Activated CD4-positive, alpha-beta memory T cell treated with anti-CD3 and anti-CD28 coated beads, Interleukin-2, amount 10 ng/mL, durations not matched to agents 7 days and 5 days (primary cell): Measurements from ENCODE around the gene PRKCI. TPM values are rescaled to one million over a fixed set of nuclear protein-coding genes. Genes with fewer than 3 reads are reported as not detected.
"Not testable (repeated sequence)": the region's sequence is repeated elsewhere in the genome, so short reads cannot be mapped to it uniquely, and the experiment has no call there.

Source experiments
- CTCF ChIA-PET: fragments of 350-600 bp; sonication (Branson Sonifier 250); formaldehyde crosslinking; loops from one replicate; lab custom pipeline; 2021; ENCODE audit warnings: antibody characterized with exemption, inconsistent platforms; lab: Charles Lee
- POLR2A ChIA-PET: fragments of 350-600 bp; sonication (Branson Sonifier 250); formaldehyde crosslinking; loops from one replicate; lab custom pipeline; 2021; ENCODE audit warnings: antibody characterized with exemption; lab: Charles Lee
- DNase-seq: peaks from one replicate; pipeline ENCODE4 v3.0.0-alpha.2; 2020
- H3K27ac Mint-ChIP-seq: one replicate; pipeline ENCODE4 v1.8.0; 2021; ENCODE audit warnings: mild to moderate bottlenecking, mixed read lengths
- H3K27me3 Mint-ChIP-seq: one replicate; pipeline ENCODE4 v1.8.0; 2021; ENCODE audit warnings: mixed read lengths
- H3K36me3 Mint-ChIP-seq: one replicate; pipeline ENCODE4 v1.8.0; 2021; ENCODE audit warnings: low read depth, mixed read lengths
- H3K4me1 Mint-ChIP-seq: one replicate; pipeline ENCODE4 v1.8.0; 2021; ENCODE audit warnings: mixed read lengths
- H3K4me3 Mint-ChIP-seq: one replicate; pipeline ENCODE4 v1.8.0; 2021; ENCODE audit warnings: mild to moderate bottlenecking, mixed read lengths
- H3K9me3 Mint-ChIP-seq: one replicate; pipeline ENCODE4 v1.8.0; 2021; ENCODE audit warnings: mixed read lengths
- total RNA-seq, 2 experiments: library from RNA; stranded (reverse); gene quantifications; one replicate each; pipeline ENCODE4 v1.2.3, GENCODE V29; 2021

Gene PRKCI
- total RNA-seq, 2 experiments from 2014 or later, result 18.6 to 25.7 TPM

DNA sequence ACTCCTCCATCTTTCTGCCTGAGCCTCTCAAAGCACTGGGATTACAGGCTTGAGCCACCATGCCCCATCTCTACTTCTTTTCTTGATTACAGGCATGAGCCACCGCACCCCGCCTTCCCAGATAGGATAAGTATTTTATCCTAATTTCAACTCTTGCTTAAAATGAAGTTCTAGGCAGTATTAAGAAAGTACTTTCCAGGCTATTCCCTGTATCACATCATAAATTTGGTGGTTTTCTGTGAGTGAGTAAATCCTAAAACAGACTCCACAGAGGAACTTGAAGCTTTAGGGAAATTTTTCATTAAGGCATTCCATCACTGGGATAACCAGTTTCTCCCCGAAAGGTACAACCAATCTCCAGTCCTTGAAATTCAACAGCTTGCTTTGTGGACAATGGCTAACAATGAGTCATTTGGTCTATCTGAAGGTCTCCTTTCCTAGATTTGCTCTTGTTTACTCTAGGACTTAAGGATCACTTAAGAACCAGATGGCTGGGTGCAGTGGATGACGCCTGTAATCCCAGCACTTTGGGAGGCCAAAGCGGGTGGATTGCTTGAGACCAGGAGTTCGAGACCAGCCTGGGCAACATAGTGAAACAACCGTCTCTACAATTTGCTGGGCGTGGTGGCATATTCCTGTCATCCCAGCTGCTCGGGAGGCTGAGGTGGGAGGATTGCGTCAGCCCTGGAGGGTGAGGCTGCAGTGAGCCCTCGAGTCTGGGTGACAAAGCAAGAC lies 85.6 kb downstream of the PRKCI start:
- Mint-ChIP-seq H3K27me3 (no peaks in the 10 kb centered on the region), H3K4me1 (no peaks in the 10 kb centered on the region), H3K4me3 (no peak overlapping the region), H3K36me3 (no peaks in the 10 kb centered on the region), H3K9me3 (no peaks in the 10 kb centered on the region), H3K27ac (no peak overlapping the region)
- CTCF ChIA-PET, result interaction anchor here (1.5 kb wide), 1 partner anchor 16 kb away, joined by 5 read pairs; no protein-coding TSS in a partner anchor
- no peak for DNase-seq
- POLR2A ChIA-PET, result no interaction called here

DNA sequence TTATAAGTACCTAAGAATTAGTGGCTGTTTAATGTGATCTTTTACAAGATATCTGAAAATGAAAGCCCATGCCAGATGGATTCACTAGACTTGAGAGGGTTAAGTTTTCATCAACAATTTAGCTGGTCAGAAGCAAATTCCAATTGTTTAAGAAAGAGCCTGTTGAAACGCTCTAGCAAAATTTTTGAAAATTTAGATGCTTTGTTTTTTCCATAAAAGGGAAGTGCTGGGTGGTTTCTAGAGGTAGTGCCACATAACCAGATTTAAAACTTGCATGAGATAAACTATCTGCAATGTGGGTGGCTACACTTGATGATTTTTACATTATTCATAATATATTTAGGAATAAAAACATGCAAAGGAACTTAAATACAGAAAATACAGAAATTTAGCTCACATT lies 86.8 kb downstream of the PRKCI start:
- H3K27ac Mint-ChIP-seq, result no peak overlapping the region
- POLR2A ChIA-PET, result no interaction called here

DNA sequence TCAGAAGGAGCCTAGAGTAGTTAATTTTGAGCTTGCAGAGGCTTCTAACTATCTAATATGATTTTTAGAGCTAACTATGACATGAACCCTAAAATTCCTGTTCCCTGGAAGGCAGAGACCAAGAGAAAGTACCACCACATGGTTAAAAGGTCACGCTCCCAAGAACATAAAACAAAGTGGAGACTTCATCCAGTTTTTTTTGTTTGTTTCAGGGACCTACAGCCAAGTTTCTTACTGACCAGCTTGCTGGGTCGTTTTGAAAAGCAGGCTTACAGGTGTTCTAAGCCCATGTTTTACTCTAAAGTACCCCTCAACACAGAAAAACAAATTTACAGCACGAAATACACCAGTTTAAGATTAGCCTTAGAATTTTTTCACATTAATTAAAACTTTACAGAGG lies 95.7 kb downstream of the PRKCI start:
- no peak overlapping the region for H3K27ac Mint-ChIP-seq
- peaks cover 8% of the 10 kb centered on the region for H3K27me3 Mint-ChIP-seq
- H3K4me3 Mint-ChIP-seq, result no peak overlapping the region
- DNase-seq, result no peak
- H3K4me1 Mint-ChIP-seq, result no peaks in the 10 kb centered on the region
- CTCF ChIA-PET, result interaction anchor here (0.6 to 1.3 kb wide), 2 partner anchors 96 to 546 kb away, joined by 3 to 6 read pairs; no protein-coding TSS in a partner anchor
- POLR2A ChIA-PET, result interaction anchor here (1.0 kb wide), 1 partner anchor 40 kb away, joined by 3 read pairs; the partner anchor contains the start of gene SKIL
- no peaks in the 10 kb centered on the region for H3K9me3 Mint-ChIP-seq
- no peaks in the 10 kb centered on the region for H3K36me3 Mint-ChIP-seq

More for the DNA sequence above, 86.8 kb downstream of the PRKCI start:
- Mint-ChIP-seq H3K4me1 (no peaks in the 10 kb centered on the region), H3K27me3 (no peaks in the 10 kb centered on the region), H3K4me3 (no peak overlapping the region), H3K36me3 (no peaks in the 10 kb centered on the region), H3K9me3 (no peaks in the 10 kb centered on the region)
- CTCF ChIA-PET, result interaction anchor here (0.6 to 1.4 kb wide), 7 partner anchors 65 to 916 kb away, joined by 3 to 5 read pairs (median 3); no protein-coding TSS in a partner anchor
- no peak for DNase-seq

DNA sequence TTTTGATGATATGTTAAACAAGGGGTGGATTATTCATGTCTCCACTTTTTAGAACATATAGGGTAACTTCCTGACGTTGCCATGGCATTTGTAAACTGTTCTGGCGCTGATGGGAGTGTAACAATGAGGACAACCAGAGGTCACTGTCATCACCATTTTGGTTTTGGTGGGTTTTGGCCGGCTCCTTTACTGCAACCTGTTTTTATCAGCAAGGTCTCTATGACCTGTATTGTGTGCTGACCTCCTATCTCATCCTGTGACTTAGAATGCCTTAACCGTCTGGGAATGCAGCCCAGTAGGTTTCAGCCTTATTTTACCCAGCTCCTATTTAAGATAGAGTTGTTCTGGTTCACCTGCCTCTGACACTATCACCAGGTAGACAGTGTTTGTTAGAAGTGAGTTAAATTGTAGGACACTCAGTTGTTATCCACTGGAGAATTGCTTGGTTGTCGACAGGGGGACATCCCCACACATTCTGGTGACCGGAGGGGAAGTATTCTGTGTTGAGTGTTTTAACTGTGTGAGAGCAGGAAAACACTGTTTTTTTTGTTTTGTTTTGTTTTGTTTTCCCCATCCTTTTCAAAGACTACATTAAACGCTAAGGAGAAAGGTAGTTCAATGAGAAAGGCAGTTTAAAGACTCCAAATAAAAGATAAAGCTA lies 98.4 kb downstream of the PRKCI start:
- H3K36me3 Mint-ChIP-seq, result no peaks in the 10 kb centered on the region
- no peak overlapping the region for H3K27ac Mint-ChIP-seq
- no peaks in the 10 kb centered on the region for H3K4me1 Mint-ChIP-seq
- no peak overlapping the region for H3K4me3 Mint-ChIP-seq
- no peak for DNase-seq
- ChIA-PET POLR2A (no interaction called here), CTCF (no interaction called here)
- no peaks in the 10 kb centered on the region for H3K9me3 Mint-ChIP-seq
- peaks cover 13% of the 10 kb centered on the region for H3K27me3 Mint-ChIP-seq

DNA sequence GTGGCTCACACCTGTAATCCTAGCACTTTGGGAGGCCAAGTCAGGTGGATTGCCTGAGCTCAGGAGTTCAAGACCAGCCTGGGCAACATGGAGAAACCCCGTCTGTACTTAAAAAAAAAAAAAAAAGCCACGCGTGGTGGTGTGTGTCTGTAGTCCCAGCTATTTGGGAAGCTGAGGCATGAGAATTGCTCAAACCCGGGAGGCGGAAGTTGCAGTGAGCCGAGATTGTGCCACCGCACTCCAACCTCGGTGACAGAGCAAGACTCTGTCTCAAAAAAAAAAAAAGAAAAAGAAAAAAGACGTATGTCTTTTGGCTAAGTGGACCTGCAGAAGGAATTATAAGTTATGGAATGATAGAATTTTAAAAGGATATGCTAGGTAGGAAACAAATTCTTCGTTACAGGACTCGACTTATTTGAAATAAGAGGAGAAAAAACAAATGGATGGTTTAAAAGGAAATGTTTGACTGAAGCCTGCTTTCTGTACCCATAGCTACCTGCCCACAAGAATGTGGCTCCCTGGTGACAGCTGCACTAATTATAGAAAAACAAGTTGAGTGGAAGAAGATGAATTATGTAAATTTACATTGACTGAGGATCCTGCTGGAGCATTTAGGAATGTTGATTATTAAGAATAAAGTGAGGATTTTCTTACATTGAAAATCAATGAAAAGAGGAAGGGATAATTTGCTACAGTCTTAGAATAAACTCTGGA lies 99.3 kb downstream of the PRKCI start:
- POLR2A ChIA-PET, result no interaction called here

DNA sequence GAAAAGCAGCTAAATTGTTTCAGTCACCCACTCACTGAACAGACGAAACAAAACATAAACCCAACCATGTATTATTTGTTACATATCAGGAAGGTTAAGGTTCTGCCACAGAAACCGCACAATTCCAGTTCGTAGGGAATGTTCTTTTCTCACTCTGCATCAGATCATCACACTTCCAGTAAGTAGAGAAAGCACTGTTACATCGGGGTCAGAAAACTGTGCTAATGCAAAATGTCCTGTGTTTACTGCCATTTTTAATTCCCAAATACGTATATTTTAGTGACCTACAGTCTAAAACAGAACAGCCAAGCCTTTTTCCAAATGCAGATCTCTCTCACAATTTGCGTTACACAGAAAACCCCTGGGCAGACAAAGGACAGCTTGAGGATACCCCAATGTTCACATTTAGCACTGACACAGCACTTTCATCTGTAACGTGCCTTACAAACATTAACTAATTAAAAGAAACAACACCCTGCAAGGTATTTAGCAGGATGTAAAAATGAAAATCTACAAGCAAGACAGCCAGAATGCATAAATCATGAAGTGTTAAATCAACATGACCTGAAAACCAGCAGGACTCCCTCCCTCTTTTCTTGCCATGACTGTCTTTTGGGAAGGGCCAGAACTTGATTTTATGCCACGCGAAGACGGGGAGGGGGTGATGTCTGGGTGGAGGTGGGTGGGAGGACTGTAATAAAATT lies 100.5 kb downstream of the PRKCI start:
- ChIA-PET CTCF (no interaction called here), POLR2A (interaction anchor here (0.7 kb wide), 1 partner anchor 227 kb away, joined by 3 read pairs; no protein-coding TSS in a partner anchor)
- H3K27me3 Mint-ChIP-seq, result peaks cover 13% of the 10 kb centered on the region
- H3K4me1 Mint-ChIP-seq, result no peaks in the 10 kb centered on the region
- no peak for DNase-seq
- H3K4me3 Mint-ChIP-seq, result no peak overlapping the region
- no peak overlapping the region for H3K27ac Mint-ChIP-seq
- H3K36me3 Mint-ChIP-seq, result no peaks in the 10 kb centered on the region
- peaks cover under 1% of the 10 kb centered on the region for H3K9me3 Mint-ChIP-seq

More for the DNA sequence above, 99.3 kb downstream of the PRKCI start:
- Mint-ChIP-seq H3K27me3 (peaks cover 13% of the 10 kb centered on the region), H3K9me3 (no peaks in the 10 kb centered on the region), H3K36me3 (no peaks in the 10 kb centered on the region), H3K4me3 (no peak overlapping the region), H3K4me1 (no peaks in the 10 kb centered on the region), H3K27ac (no peak overlapping the region)
- no peak for DNase-seq
- CTCF ChIA-PET, result no interaction called here

DNA sequence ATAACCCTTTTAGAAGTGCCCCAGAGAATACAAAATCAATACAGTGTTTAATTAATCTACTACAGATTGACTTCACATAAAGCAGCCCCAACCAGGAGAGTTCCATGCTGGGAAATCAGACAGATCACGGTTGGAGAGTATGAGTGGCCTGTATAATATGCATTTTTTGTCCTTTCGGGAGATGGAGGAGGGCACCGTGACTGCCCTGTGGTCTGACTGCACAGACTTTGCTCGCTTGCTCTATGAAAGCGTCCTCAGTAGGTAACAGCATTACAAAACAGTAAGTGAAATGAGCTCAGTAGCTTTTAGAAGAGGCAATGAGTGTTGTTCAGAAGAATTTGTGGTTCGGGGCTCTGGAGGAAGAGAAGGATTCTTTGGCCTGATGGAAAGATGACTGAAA lies 101.1 kb downstream of the PRKCI start:
- no peaks in the 10 kb centered on the region for H3K36me3 Mint-ChIP-seq
- H3K27ac Mint-ChIP-seq, result no peak overlapping the region
- peaks cover 6% of the 10 kb centered on the region for H3K9me3 Mint-ChIP-seq
- H3K4me3 Mint-ChIP-seq, result no peak overlapping the region
- ChIA-PET POLR2A (interaction anchor here (0.7 kb wide), 1 partner anchor 226 kb away, joined by 3 read pairs; no protein-coding TSS in a partner anchor), CTCF (interaction anchor here (1.4 kb wide), 1 partner anchor 15 kb away, joined by 5 read pairs; no protein-coding TSS in a partner anchor)
- no peak for DNase-seq
- H3K27me3 Mint-ChIP-seq, result peaks cover 13% of the 10 kb centered on the region
- H3K4me1 Mint-ChIP-seq, result no peaks in the 10 kb centered on the region

DNA sequence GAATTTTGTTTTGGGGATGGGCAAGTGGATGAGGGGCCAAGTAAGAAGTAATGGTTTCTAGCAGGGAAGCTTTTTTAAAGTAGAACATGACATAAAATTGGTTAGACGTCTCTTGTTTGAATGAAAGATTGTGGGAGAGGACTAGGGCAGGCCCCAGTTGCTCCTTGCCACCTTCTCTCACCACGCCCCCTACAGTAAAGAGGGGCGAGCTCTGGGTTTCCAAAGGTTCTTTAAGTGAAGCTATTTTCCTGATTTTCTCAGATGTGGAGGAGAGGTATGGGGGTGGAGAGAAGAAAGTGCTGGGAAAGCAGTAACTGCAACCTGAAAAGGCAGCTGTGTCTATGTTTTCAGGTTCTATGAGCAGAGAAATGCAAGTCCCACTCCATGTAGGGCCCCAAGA lies 102.7 kb downstream of the PRKCI start:
- ChIA-PET CTCF (interaction anchor here (1.4 kb wide), 1 partner anchor 17 kb away, joined by 5 read pairs; no protein-coding TSS in a partner anchor), POLR2A (no interaction called here)
- no peaks in the 10 kb centered on the region for H3K36me3 Mint-ChIP-seq
- no peak for DNase-seq
- H3K27ac Mint-ChIP-seq, result no peak overlapping the region
- peaks cover 13% of the 10 kb centered on the region for H3K27me3 Mint-ChIP-seq
- no peaks in the 10 kb centered on the region for H3K4me1 Mint-ChIP-seq
- no peak overlapping the region for H3K4me3 Mint-ChIP-seq
- peaks cover 9% of the 10 kb centered on the region for H3K9me3 Mint-ChIP-seq

DNA sequence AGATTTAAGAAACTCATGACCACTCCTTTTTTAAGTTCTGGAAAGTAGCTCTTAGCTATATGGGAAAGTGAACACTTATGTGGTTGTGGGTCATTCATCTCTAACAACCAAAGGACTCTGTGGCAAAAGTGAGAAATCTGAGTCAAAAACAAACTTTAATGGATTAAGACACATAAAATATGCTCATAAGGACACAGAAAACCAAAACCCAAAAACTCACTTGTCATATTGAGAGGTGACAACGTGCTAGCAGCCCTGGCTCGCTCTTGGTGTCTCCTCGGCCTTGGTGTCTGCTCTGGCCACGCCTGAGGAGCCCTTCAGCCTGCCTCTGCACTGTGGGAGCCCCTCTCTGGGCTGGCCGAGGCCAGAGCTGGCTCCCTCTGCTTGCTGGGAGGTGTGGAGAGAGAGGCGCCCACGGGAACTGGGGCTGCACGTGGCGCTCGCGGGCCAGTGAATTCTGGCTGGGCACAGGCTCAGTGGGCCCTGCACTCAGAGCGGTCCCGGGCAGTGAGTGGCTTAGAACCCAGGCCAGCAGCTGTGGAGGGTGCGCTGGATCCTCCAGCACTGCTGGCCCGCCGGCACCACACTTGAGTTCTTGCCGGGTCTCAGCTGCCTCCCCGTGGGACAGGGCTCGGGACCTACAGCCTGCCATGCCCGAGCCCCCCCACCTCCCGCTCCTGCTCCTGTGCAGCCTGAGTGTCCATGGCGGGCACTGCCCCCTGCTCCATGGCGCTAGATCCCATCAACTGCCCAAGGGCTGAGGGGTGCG lies 105.0 kb downstream of the PRKCI start:
- H3K9me3 Mint-ChIP-seq, result peaks cover 9% of the 10 kb centered on the region
- peaks cover 10% of the 10 kb centered on the region for H3K27me3 Mint-ChIP-seq
- peaks cover under 1% of the 10 kb centered on the region for H3K4me1 Mint-ChIP-seq
- POLR2A ChIA-PET, result no interaction called here
- CTCF ChIA-PET, result no interaction called here
- no peak overlapping the region for H3K27ac Mint-ChIP-seq
- H3K4me3 Mint-ChIP-seq, result no peak overlapping the region
- no peak for DNase-seq
- no peaks in the 10 kb centered on the region for H3K36me3 Mint-ChIP-seq

DNA sequence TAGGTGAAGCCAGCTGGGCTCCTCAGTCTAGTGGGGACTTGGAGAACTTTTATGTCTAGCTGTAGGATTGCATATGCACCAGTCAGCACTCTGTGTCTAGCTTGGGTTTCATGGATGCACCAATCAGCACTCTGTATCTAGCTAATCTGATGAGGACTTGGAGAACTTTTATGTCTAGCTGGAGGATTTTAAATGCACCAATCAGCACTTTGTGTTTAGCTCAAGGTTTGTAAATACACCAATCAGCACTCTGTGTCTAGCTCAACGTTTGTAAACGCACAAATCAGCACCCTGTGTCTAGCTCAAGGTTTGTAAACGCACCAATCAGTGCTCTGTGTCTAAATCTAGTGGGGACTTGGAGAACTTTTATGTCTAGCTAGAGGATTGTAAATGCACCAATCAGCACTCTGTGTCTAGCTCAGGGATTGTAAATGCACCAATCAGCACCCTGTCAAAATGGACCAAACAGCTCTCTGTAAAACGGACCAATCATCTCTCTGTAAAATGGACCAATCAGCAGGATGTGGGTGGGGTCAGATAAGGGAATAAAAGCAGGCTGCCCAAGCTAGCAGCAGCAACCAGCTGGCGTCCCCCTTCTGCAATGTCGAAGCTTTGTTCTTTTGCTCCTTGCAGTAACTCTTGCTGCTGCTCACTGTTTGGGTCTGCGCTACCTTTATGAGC lies 105.8 kb downstream of the PRKCI start:
- H3K27ac Mint-ChIP-seq, result not testable (repeated sequence)

DNA sequence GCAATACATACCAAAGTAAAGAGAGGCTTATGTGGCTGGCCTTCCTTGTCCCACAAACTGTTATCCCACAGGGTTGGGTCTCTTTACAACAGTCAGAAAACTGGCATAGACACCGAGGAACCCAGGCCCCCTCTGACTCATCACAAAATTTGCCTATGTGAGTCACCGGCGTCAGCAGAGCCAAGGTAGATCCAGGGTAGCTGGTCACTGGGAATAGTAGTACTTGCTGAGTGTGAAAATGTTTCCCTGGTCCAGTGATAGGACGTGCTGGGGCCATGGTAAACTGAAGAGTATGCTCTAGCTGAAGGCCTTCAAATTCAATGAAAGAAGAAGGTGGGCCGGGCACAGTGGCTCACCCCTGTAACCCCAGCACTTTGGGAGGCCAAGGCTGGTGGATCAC lies 108.1 kb downstream of the PRKCI start:
- H3K27me3 Mint-ChIP-seq, result peaks cover under 1% of the 10 kb centered on the region
- H3K27ac Mint-ChIP-seq, result no peak overlapping the region
- no peaks in the 10 kb centered on the region for H3K36me3 Mint-ChIP-seq
- peaks cover 11% of the 10 kb centered on the region for H3K9me3 Mint-ChIP-seq
- ChIA-PET POLR2A (no interaction called here), CTCF (no interaction called here)
- H3K4me1 Mint-ChIP-seq, result peaks cover 3% of the 10 kb centered on the region
- H3K4me3 Mint-ChIP-seq, result no peak overlapping the region
- no peak for DNase-seq

More for the DNA sequence above, 105.8 kb downstream of the PRKCI start:
- H3K36me3 Mint-ChIP-seq, H3K27me3 Mint-ChIP-seq, CTCF ChIA-PET, H3K4me3 Mint-ChIP-seq, POLR2A ChIA-PET, H3K4me1 Mint-ChIP-seq, DNase-seq: not testable (repeated sequence)
- H3K9me3 Mint-ChIP-seq, result peaks cover 11% of the 10 kb centered on the region
